Endothelial cell of umbilical vein (primary cell): Measurements from ENCODE around the gene FBXL13. TPM values are rescaled to one million over a fixed set of nuclear protein-coding genes. Genes with fewer than 3 reads are reported as not detected.
"Not testable (repeated sequence)": the region's sequence is repeated elsewhere in the genome, so short reads cannot be mapped to it uniquely, and the experiment has no call there.

Experiments
- BruUV-seq: library from RNA; stranded (reverse); fragments of 400-500 nt; replicated peaks from 2 replicates; lab custom pipeline; 2021; lab: Mats Ljungman, UMichigan
- CTCF ChIA-PET: fragments of 300-600, 350-600 bp; sonication (Branson Sonifier 250); formaldehyde crosslinking; loops from one replicate; lab custom pipeline; 2021; ENCODE audit warnings: antibody characterized with exemption, inconsistent platforms; lab: Charles Lee
- POLR2A ChIA-PET: fragments of 300-600, 350-600 bp; sonication (Branson Sonifier 250); formaldehyde crosslinking; loops from one replicate; lab custom pipeline; 2021; ENCODE audit warnings: antibody characterized with exemption, inconsistent platforms; lab: Charles Lee
- DNase-seq: peaks from one replicate; pipeline ENCODE4 v3.0.0-alpha.2; 2011; ENCODE audit warnings: low read depth, low spot score
- FAIRE-seq: peaks from 2 replicates; lab custom pipeline; 2011; peaks lifted over from hg19 to GRCh38; lab: Jason Lieb, UNC
- H2AFZ ChIP-seq: 2 replicates; pipeline ENCODE4 v1.6.0; 2012; ENCODE audit warnings: low read depth, low read length, control low read depth, inconsistent platforms
- H3K27ac ChIP-seq: 2 replicates; pipeline ENCODE4 v1.5.1; 2011; ENCODE audit warnings: low read depth, mild to moderate bottlenecking, control low read depth, low read length, moderate library complexity; ENCODE audit not compliant: insufficient read depth
- H3K27me3 ChIP-seq, 2 experiments: 2 replicates each; pipeline versions ENCODE4 v1.6.0 to v1.6.1; 2011; ENCODE audit warnings: low read length in 2 of 2, mixed read lengths in 1 of 2; ENCODE audit not compliant: control insufficient read depth in 2 of 2, insufficient read depth in 2 of 2
- H3K36me3 ChIP-seq, 2 experiments: 2 replicates in 1 of 2; 3 replicates in 1 of 2; pipeline ENCODE4 v1.5.1; 2011; ENCODE audit warnings: low read length in 2 of 2, mild to moderate bottlenecking in 1 of 2, moderate library complexity in 1 of 2; ENCODE audit not compliant: control insufficient read depth in 2 of 2, insufficient read depth in 2 of 2; ENCODE audit errors: extremely low read depth in 1 of 2
- H3K4me1 ChIP-seq: 3 replicates; pipeline ENCODE4 v1.5.1; 2011; ENCODE audit warnings: mild to moderate bottlenecking, low read length; ENCODE audit not compliant: control insufficient read depth, insufficient read depth; ENCODE audit errors: extremely low read depth
- H3K4me2 ChIP-seq: 2 replicates; pipeline ENCODE4 v1.6.1; 2011; ENCODE audit warnings: low read length, control low read depth, mixed read lengths; ENCODE audit not compliant: insufficient read depth
- H3K4me3 ChIP-seq, 3 experiments: fragments of 200-600 bp in 1 of 3; sonication (generic), shearing (Covaris generic) in 1 of 3; replicated peaks in 1 of 3; 2 replicates each; pipeline ENCODE4 v1.5.1; 2011 to 2016; ENCODE audit warnings: control low read depth in 3 of 3, low read length in 3 of 3, mild to moderate bottlenecking in 2 of 3, inconsistent platforms in 1 of 3, low read depth in 1 of 3, moderate library complexity in 1 of 3; ENCODE audit not compliant: insufficient read depth in 1 of 3
- H3K79me2 ChIP-seq: 2 replicates; pipeline ENCODE4 v1.6.0; 2012; ENCODE audit warnings: low read length, inconsistent platforms; ENCODE audit not compliant: control insufficient read depth, insufficient read depth
- H3K9ac ChIP-seq: replicated peaks from 2 replicates; pipeline ENCODE3; 2011; ENCODE audit warnings: low read length, control low read depth; ENCODE audit not compliant: insufficient read depth; ENCODE audit errors: extremely low read depth
- H3K9me1 ChIP-seq: replicated peaks from 3 replicates; pipeline ENCODE4 v1.6.0; 2011; ENCODE audit warnings: mild to moderate bottlenecking, low read length; ENCODE audit not compliant: control insufficient read depth, insufficient read depth; ENCODE audit errors: extremely low read depth
- H3K9me3 ChIP-seq: replicated peaks from 2 replicates; pipeline ENCODE4 v1.5.1; 2012; ENCODE audit warnings: low read length, inconsistent platforms; ENCODE audit not compliant: control insufficient read depth, insufficient read depth
- H4K20me1 ChIP-seq: replicated peaks from 2 replicates; pipeline ENCODE3; 2011; ENCODE audit warnings: mild to moderate bottlenecking, low read length; ENCODE audit not compliant: control insufficient read depth, insufficient read depth; ENCODE audit errors: extremely low read depth
- CTCF ChIP-seq, 2 donors: IDR thresholded peaks; 1 replicate in 1 of 2; 2 replicates in 1 of 2; pipeline ENCODE4 v1.5.1; 2011; ENCODE audit warnings: low read length in 2 of 2, mild to moderate bottlenecking in 2 of 2, moderate library complexity in 2 of 2, control low read depth in 1 of 2, inconsistent platforms in 1 of 2, low read depth in 1 of 2; ENCODE audit not compliant: insufficient read depth in 1 of 2; ENCODE audit errors: extremely low read depth in 1 of 2
- EZH2 ChIP-seq: IDR thresholded peaks from 2 replicates; pipeline ENCODE4 v1.6.1; 2012; ENCODE audit warnings: borderline replicate concordance, low read depth, mild to moderate bottlenecking, moderate library complexity, low read length, inconsistent platforms; ENCODE audit not compliant: severe bottlenecking
- JUN ChIP-seq: IDR thresholded peaks from 2 replicates; pipeline ENCODE4 v1.6.1; 2011; ENCODE audit warnings: borderline replicate concordance, low read depth; ENCODE audit not compliant: insufficient read length, insufficient read depth
- MAX ChIP-seq: IDR thresholded peaks from 2 replicates; pipeline ENCODE4 v1.6.1; 2011; ENCODE audit not compliant: insufficient read depth, insufficient read length
- MYC ChIP-seq: IDR thresholded peaks from one replicate; pipeline ENCODE4 v1.6.1; 2011; ENCODE audit warnings: mild to moderate bottlenecking, low read depth, low read length
- POLR2A ChIP-seq: IDR thresholded peaks from 2 replicates; pipeline ENCODE4 v1.6.1; 2012; ENCODE audit warnings: low read depth, mild to moderate bottlenecking, control low read depth, low read length
- POLR2AphosphoS5 ChIP-seq: IDR thresholded peaks from 2 replicates; pipeline ENCODE4 v1.6.1; 2012; ENCODE audit warnings: low read depth, mild to moderate bottlenecking, control low read depth, low read length, moderate library complexity; ENCODE audit not compliant: insufficient read depth
- dilution Hi-C: fragments of 300-500 bp; cut with MboI; formaldehyde crosslinking; loops from one replicate; pipeline ENCODE4 v1.15.0; 2019; ENCODE audit warnings: low sequenced_read_pairs; ENCODE audit not compliant: extremely low pct_ligation_motif_present
- intact Hi-C: fragments of 100-400 bp; cut with micrococcal nuclease; formaldehyde crosslinking; loops from one replicate; pipeline ENCODE4 v1.10.0; 2022
- polyA plus RNA-seq, 4 experiments: library from polyadenylated mRNA; depleted of rRNA in 3 of 4; stranded (reverse) in 3 of 4; unstranded in 1 of 4; fragments of >200 nt; gene quantifications; 2 replicates each; pipeline versions ENCODE4 v1.2.1 to v1.2.3, GENCODE V29; 2011 to 2012; ENCODE audit warnings: missing spikeins in 1 of 4
- total RNA-seq: library from RNA; stranded (reverse); gene quantifications from 2 replicates; pipeline ENCODE4 v1.2.3, GENCODE V29; 2021

FBXL13 gene
- total and polyA plus RNA-seq, 2 donors (not counting 3 experiments of a cell fraction or from before 2014, with no cell fraction given) = 3.9 to 4.6 TPM

GRCh38 chr7:103048833-103049232 is 25.8 kb downstream of the FBXL13 start:
- intact Hi-C loops = no loop called here
- H4K20me1 ChIP-seq = no peaks in the 10 kb centered on the region
- dilution Hi-C loops = no loop called here
- no peaks in the 10 kb centered on the region for H3K79me2 ChIP-seq
- peaks cover 5% of the 10 kb centered on the region for H3K4me1 ChIP-seq
- no peaks in the 10 kb centered on the region for H3K27me3 ChIP-seq
- FAIRE-seq (no peak), DNase-seq (no peak)
- TF ChIP-seq MYC = no peak
- no peak for TF ChIP-seq JUN
- no peak for TF ChIP-seq POLR2A
- no peak for TF ChIP-seq MAX
- no peak for TF ChIP-seq POLR2AphosphoS5
- no peak for TF ChIP-seq EZH2
- no peak for TF ChIP-seq CTCF (IDR thresholded peaks at IDR 0.05; ENCODE audit: extremely low read depth in 1 of 2, insufficient read depth in 1 of 2, low read depth in 1 of 2, low read length in 2 of 2)
- H3K9ac ChIP-seq = no peak overlapping the region
- H3K36me3 ChIP-seq = no peaks in the 10 kb centered on the region
- no TSS peak for BruUV-seq
- H3K9me3 ChIP-seq = no peaks in the 10 kb centered on the region
- ChIA-PET CTCF (interaction anchor here (1.2 kb wide), 1 partner anchor 11 kb away, joined by 3 read pairs; no protein-coding TSS in a partner anchor), POLR2A (no interaction called here)
- H3K27ac ChIP-seq = no peak overlapping the region
- H2AFZ ChIP-seq = no peak overlapping the region
- no peak overlapping the region for H3K4me3 ChIP-seq
- no peak overlapping the region for H3K4me2 ChIP-seq
- H3K9me1 ChIP-seq = no peaks in the 10 kb centered on the region

GRCh38 chr7:103041815-103042214 is 32.8 kb downstream of the FBXL13 start:
- intact Hi-C loops, H3K9ac ChIP-seq, POLR2A ChIA-PET, H3K79me2 ChIP-seq, H3K4me2 ChIP-seq, H3K27ac ChIP-seq, H2AFZ ChIP-seq, CTCF ChIA-PET, DNase-seq, H4K20me1 ChIP-seq, H3K4me3 ChIP-seq, H3K9me1 ChIP-seq, H3K4me1 ChIP-seq, BruUV-seq, dilution Hi-C loops, H3K9me3 ChIP-seq, H3K36me3 ChIP-seq, H3K27me3 ChIP-seq, FAIRE-seq: not testable (repeated sequence)

- H3K9me3 ChIP-seq, FAIRE-seq, dilution Hi-C loops, DNase-seq, H2AFZ ChIP-seq, intact Hi-C loops, H3K36me3 ChIP-seq, H3K9me1 ChIP-seq, H3K4me1 ChIP-seq, H3K9ac ChIP-seq, H3K27me3 ChIP-seq, H4K20me1 ChIP-seq, H3K4me3 ChIP-seq, BruUV-seq, POLR2A ChIA-PET, H3K27ac ChIP-seq, H3K4me2 ChIP-seq, H3K79me2 ChIP-seq: not testable (repeated sequence)
- CTCF ChIA-PET = interaction anchor here (0.8 to 2.0 kb wide), 3 partner anchors 11 to 24 kb away, joined by 3 to 7 read pairs (median 3); no protein-coding TSS in a partner anchor
These were observed 36.5 kb downstream of the FBXL13 start for GRCh38 chr7:103037823-103038739.
